Kidney tubule cell (primary cell): Measurements from ENCODE around the gene PRKCB.

Experiments
- DNase-seq: peaks from one replicate; pipeline ENCODE4 v3.0.0-alpha.2; 2018; ENCODE audit warnings: low spot score

Gene PRKCB

GRCh38 chr16:23968176-23968575 is 132.4 kb downstream of the PRKCB start:
- DNase-seq = no peak

GRCh38 chr16:23969468-23970297 is 133.9 kb downstream of the PRKCB start:
- DNase-seq = no peak

GRCh38 chr16:23974223-23974622 is 138.4 kb downstream of the PRKCB start:
- no peak for DNase-seq

GRCh38 chr16:23975293-23975692 is 139.5 kb downstream of the PRKCB start:
- DNase-seq = no peak

- DNase-seq = no peak
Observed at GRCh38 chr16:23976091-23976490, 140.3 kb downstream of the PRKCB start.

GRCh38 chr16:23976524-23976923 is 140.7 kb downstream of the PRKCB start:
- DNase-seq = no peak

- no peak for DNase-seq
Observed at GRCh38 chr16:23979441-23979840, 143.7 kb downstream of the PRKCB start.

- no peak for DNase-seq
Observed at GRCh38 chr16:23979982-23980381, 144.2 kb downstream of the PRKCB start.

- DNase-seq = no peak
Observed at GRCh38 chr16:23981429-23982399, 145.9 kb downstream of the PRKCB start.

GRCh38 chr16:23986455-23986854 is 150.7 kb downstream of the PRKCB start:
- no peak for DNase-seq

GRCh38 chr16:23987443-23987842 is 151.7 kb downstream of the PRKCB start:
- DNase-seq = no peak

- no peak for DNase-seq
Observed at GRCh38 chr16:23990507-23990906, 154.7 kb downstream of the PRKCB start.

GRCh38 chr16:23991066-23991465 is 155.3 kb downstream of the PRKCB start:
- DNase-seq = no peak

- no peak for DNase-seq
Observed at GRCh38 chr16:23994615-23995014, 158.8 kb downstream of the PRKCB start.

GRCh38 chr16:23996258-23996955 is 160.6 kb downstream of the PRKCB start:
- DNase-seq = no peak

GRCh38 chr16:23998771-23999170 is 163.0 kb downstream of the PRKCB start:
- DNase-seq = no peak

GRCh38 chr16:23999663-24000062 is 163.9 kb downstream of the PRKCB start:
- DNase-seq = no peak

GRCh38 chr16:24001710-24002109 is 165.9 kb downstream of the PRKCB start:
- no peak for DNase-seq

GRCh38 chr16:24002619-24003018 is 166.8 kb downstream of the PRKCB start:
- no peak for DNase-seq

GRCh38 chr16:24005577-24005976 is 169.8 kb downstream of the PRKCB start:
- DNase-seq = no peak

GRCh38 chr16:24007391-24007790 is 171.6 kb downstream of the PRKCB start:
- DNase-seq = no peak

- DNase-seq = no peak
Observed at GRCh38 chr16:24007934-24008333, 172.2 kb downstream of the PRKCB start.
